ENCODE data around the gene PPM1L.

- TF ChIP-seq, protein P1, sequence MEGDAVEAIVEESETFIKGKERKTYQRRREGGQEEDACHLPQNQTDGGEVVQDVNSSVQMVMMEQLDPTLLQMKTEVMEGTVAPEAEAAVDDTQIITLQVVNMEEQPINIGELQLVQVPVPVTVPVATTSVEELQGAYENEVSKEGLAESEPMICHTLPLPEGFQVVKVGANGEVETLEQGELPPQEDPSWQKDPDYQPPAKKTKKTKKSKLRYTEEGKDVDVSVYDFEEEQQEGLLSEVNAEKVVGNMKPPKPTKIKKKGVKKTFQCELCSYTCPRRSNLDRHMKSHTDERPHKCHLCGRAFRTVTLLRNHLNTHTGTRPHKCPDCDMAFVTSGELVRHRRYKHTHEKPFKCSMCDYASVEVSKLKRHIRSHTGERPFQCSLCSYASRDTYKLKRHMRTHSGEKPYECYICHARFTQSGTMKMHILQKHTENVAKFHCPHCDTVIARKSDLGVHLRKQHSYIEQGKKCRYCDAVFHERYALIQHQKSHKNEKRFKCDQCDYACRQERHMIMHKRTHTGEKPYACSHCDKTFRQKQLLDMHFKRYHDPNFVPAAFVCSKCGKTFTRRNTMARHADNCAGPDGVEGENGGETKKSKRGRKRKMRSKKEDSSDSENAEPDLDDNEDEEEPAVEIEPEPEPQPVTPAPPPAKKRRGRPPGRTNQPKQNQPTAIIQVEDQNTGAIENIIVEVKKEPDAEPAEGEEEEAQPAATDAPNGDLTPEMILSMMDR (IDR thresholded peaks at IDR 0.05) = no peak
- TF ChIP-seq EZH2 (IDR thresholded peaks at IDR 0.05; ENCODE audit: borderline replicate concordance, insufficient read depth, low read depth, low read length, poor library complexity, severe bottlenecking) = no peak
These were observed 130.4 kb downstream of the PPM1L start for GRCh38 chr3:160886421-160886820.

Data from B cell (primary cell).